ENCODE data around the gene COL6A2.

GRCh38 chr21:46142582-46143473, 44.9 kb downstream of the COL6A2 start:
- TF ChIP-seq, protein P1, sequence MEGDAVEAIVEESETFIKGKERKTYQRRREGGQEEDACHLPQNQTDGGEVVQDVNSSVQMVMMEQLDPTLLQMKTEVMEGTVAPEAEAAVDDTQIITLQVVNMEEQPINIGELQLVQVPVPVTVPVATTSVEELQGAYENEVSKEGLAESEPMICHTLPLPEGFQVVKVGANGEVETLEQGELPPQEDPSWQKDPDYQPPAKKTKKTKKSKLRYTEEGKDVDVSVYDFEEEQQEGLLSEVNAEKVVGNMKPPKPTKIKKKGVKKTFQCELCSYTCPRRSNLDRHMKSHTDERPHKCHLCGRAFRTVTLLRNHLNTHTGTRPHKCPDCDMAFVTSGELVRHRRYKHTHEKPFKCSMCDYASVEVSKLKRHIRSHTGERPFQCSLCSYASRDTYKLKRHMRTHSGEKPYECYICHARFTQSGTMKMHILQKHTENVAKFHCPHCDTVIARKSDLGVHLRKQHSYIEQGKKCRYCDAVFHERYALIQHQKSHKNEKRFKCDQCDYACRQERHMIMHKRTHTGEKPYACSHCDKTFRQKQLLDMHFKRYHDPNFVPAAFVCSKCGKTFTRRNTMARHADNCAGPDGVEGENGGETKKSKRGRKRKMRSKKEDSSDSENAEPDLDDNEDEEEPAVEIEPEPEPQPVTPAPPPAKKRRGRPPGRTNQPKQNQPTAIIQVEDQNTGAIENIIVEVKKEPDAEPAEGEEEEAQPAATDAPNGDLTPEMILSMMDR (conservative IDR thresholded peaks at IDR 0.05; ENCODE audit: low read depth in 2 of 2), result no peak
- TF ChIP-seq EZH2phosphoT487 (IDR thresholded peaks at IDR 0.05; ENCODE audit: unreplicated experiment) (no peak), POLR2AphosphoS5 (IDR thresholded peaks at IDR 0.05; ENCODE audit: low read depth) (no peak)

Measured in GM23338 (cell line).